Endothelial cell of umbilical vein (primary cell): ENCODE data around the gene CCL2. TPM values are rescaled to one million over a fixed set of nuclear protein-coding genes. Genes with fewer than 3 reads are reported as not detected.

Experiments
- BruUV-seq: library from RNA; stranded (reverse); fragments of 400-500 nt; replicated peaks from 2 replicates; lab custom pipeline; 2021; lab: Mats Ljungman, UMichigan
- CTCF ChIA-PET: fragments of 300-600, 350-600 bp; sonication (Branson Sonifier 250); formaldehyde crosslinking; loops from one replicate; lab custom pipeline; 2021; ENCODE audit warnings: antibody characterized with exemption, inconsistent platforms; lab: Charles Lee
- POLR2A ChIA-PET: fragments of 300-600, 350-600 bp; sonication (Branson Sonifier 250); formaldehyde crosslinking; loops from one replicate; lab custom pipeline; 2021; ENCODE audit warnings: antibody characterized with exemption, inconsistent platforms; lab: Charles Lee
- DNase-seq: peaks from one replicate; pipeline ENCODE4 v3.0.0-alpha.2; 2011; ENCODE audit warnings: low read depth, low spot score
- FAIRE-seq: peaks from 2 replicates; lab custom pipeline; 2011; peaks lifted over from hg19 to GRCh38; lab: Jason Lieb, UNC
- H2AFZ ChIP-seq: 2 replicates; pipeline ENCODE4 v1.6.0; 2012; ENCODE audit warnings: low read depth, low read length, control low read depth, inconsistent platforms
- H3K27ac ChIP-seq: 2 replicates; pipeline ENCODE4 v1.5.1; 2011; ENCODE audit warnings: low read depth, mild to moderate bottlenecking, control low read depth, low read length, moderate library complexity; ENCODE audit not compliant: insufficient read depth
- H3K27me3 ChIP-seq, 2 experiments: 2 replicates each; pipeline versions ENCODE4 v1.6.0 to v1.6.1; 2011; ENCODE audit warnings: low read length in 2 of 2, mixed read lengths in 1 of 2; ENCODE audit not compliant: control insufficient read depth in 2 of 2, insufficient read depth in 2 of 2
- H3K36me3 ChIP-seq, 2 experiments: 2 replicates in 1 of 2; 3 replicates in 1 of 2; pipeline ENCODE4 v1.5.1; 2011; ENCODE audit warnings: low read length in 2 of 2, mild to moderate bottlenecking in 1 of 2, moderate library complexity in 1 of 2; ENCODE audit not compliant: control insufficient read depth in 2 of 2, insufficient read depth in 2 of 2; ENCODE audit errors: extremely low read depth in 1 of 2
- H3K4me1 ChIP-seq: 3 replicates; pipeline ENCODE4 v1.5.1; 2011; ENCODE audit warnings: mild to moderate bottlenecking, low read length; ENCODE audit not compliant: control insufficient read depth, insufficient read depth; ENCODE audit errors: extremely low read depth
- H3K4me2 ChIP-seq: 2 replicates; pipeline ENCODE4 v1.6.1; 2011; ENCODE audit warnings: low read length, control low read depth, mixed read lengths; ENCODE audit not compliant: insufficient read depth
- H3K4me3 ChIP-seq, 3 experiments: fragments of 200-600 bp in 1 of 3; sonication (generic), shearing (Covaris generic) in 1 of 3; replicated peaks in 1 of 3; 2 replicates each; pipeline ENCODE4 v1.5.1; 2011 to 2016; ENCODE audit warnings: control low read depth in 3 of 3, low read length in 3 of 3, mild to moderate bottlenecking in 2 of 3, inconsistent platforms in 1 of 3, low read depth in 1 of 3, moderate library complexity in 1 of 3; ENCODE audit not compliant: insufficient read depth in 1 of 3
- H3K79me2 ChIP-seq: 2 replicates; pipeline ENCODE4 v1.6.0; 2012; ENCODE audit warnings: low read length, inconsistent platforms; ENCODE audit not compliant: control insufficient read depth, insufficient read depth
- H3K9ac ChIP-seq: replicated peaks from 2 replicates; pipeline ENCODE3; 2011; ENCODE audit warnings: low read length, control low read depth; ENCODE audit not compliant: insufficient read depth; ENCODE audit errors: extremely low read depth
- H3K9me1 ChIP-seq: replicated peaks from 3 replicates; pipeline ENCODE4 v1.6.0; 2011; ENCODE audit warnings: mild to moderate bottlenecking, low read length; ENCODE audit not compliant: control insufficient read depth, insufficient read depth; ENCODE audit errors: extremely low read depth
- H3K9me3 ChIP-seq: replicated peaks from 2 replicates; pipeline ENCODE4 v1.5.1; 2012; ENCODE audit warnings: low read length, inconsistent platforms; ENCODE audit not compliant: control insufficient read depth, insufficient read depth
- H4K20me1 ChIP-seq: replicated peaks from 2 replicates; pipeline ENCODE3; 2011; ENCODE audit warnings: mild to moderate bottlenecking, low read length; ENCODE audit not compliant: control insufficient read depth, insufficient read depth; ENCODE audit errors: extremely low read depth
- EZH2 ChIP-seq: IDR thresholded peaks from 2 replicates; pipeline ENCODE4 v1.6.1; 2012; ENCODE audit warnings: borderline replicate concordance, low read depth, mild to moderate bottlenecking, moderate library complexity, low read length, inconsistent platforms; ENCODE audit not compliant: severe bottlenecking
- FOS ChIP-seq: IDR thresholded peaks from 2 replicates; pipeline ENCODE4 v1.6.1; 2011; ENCODE audit warnings: mild to moderate bottlenecking, low read length, moderate library complexity, borderline replicate concordance; ENCODE audit not compliant: insufficient read depth
- GATA2 ChIP-seq: IDR thresholded peaks from 2 replicates; pipeline ENCODE4 v1.7.0; 2011; ENCODE audit warnings: low read depth, mild to moderate bottlenecking, moderate library complexity, mixed read lengths, low read length; ENCODE audit not compliant: insufficient read length, insufficient read depth
- JUN ChIP-seq: IDR thresholded peaks from 2 replicates; pipeline ENCODE4 v1.6.1; 2011; ENCODE audit warnings: borderline replicate concordance, low read depth; ENCODE audit not compliant: insufficient read length, insufficient read depth
- MYC ChIP-seq: IDR thresholded peaks from one replicate; pipeline ENCODE4 v1.6.1; 2011; ENCODE audit warnings: mild to moderate bottlenecking, low read depth, low read length
- POLR2A ChIP-seq: IDR thresholded peaks from 2 replicates; pipeline ENCODE4 v1.6.1; 2012; ENCODE audit warnings: low read depth, mild to moderate bottlenecking, control low read depth, low read length
- POLR2AphosphoS5 ChIP-seq: IDR thresholded peaks from 2 replicates; pipeline ENCODE4 v1.6.1; 2012; ENCODE audit warnings: low read depth, mild to moderate bottlenecking, control low read depth, low read length, moderate library complexity; ENCODE audit not compliant: insufficient read depth
- dilution Hi-C: fragments of 300-500 bp; cut with MboI; formaldehyde crosslinking; loops from one replicate; pipeline ENCODE4 v1.15.0; 2019; ENCODE audit warnings: low sequenced_read_pairs; ENCODE audit not compliant: extremely low pct_ligation_motif_present
- intact Hi-C: fragments of 100-400 bp; cut with micrococcal nuclease; formaldehyde crosslinking; loops from one replicate; pipeline ENCODE4 v1.10.0; 2022
- polyA plus RNA-seq, 4 experiments: library from polyadenylated mRNA; depleted of rRNA in 3 of 4; stranded (reverse) in 3 of 4; unstranded in 1 of 4; fragments of >200 nt; gene quantifications; 2 replicates each; pipeline versions ENCODE4 v1.2.1 to v1.2.3, GENCODE V29; 2011 to 2012; ENCODE audit warnings: missing spikeins in 1 of 4
- total RNA-seq: library from RNA; stranded (reverse); gene quantifications from 2 replicates; pipeline ENCODE4 v1.2.3, GENCODE V29; 2021
- TF ChIP-seq, protein P1 (sequence below): IDR thresholded peaks from 2 replicates; pipeline ENCODE4 v1.6.1; 2011; ENCODE audit not compliant: insufficient read depth, insufficient read length
- TF ChIP-seq, protein P2 (sequence below), 2 donors: IDR thresholded peaks; 1 replicate in 1 of 2; 2 replicates in 1 of 2; pipeline ENCODE4 v1.5.1; 2011; ENCODE audit warnings: low read length in 2 of 2, mild to moderate bottlenecking in 2 of 2, moderate library complexity in 2 of 2, control low read depth in 1 of 2, inconsistent platforms in 1 of 2, low read depth in 1 of 2; ENCODE audit not compliant: insufficient read depth in 1 of 2; ENCODE audit errors: extremely low read depth in 1 of 2

Gene CCL2
- total and polyA plus RNA-seq, 2 donors (not counting 3 experiments of a cell fraction or from before 2014, with no cell fraction given): 238 to 599 TPM

DNA sequence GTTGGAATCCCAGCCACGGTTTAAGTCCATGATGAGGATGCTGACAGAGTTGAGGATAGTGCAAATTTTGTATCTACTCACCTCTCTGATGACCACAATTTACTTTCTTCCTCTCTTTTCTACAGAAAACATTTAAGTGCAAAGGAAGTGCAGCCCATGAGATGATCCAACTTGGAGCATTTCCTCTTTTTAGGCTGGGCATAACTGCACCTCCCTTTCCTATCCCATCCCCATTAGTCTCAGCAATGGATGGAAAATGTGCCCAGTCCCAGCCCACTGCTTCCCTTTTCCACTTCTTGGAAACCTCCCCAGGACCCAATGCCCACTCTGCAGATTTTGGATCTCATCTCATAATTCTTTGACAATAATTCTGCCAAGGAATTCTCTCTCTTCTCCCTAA, 47.6 kb downstream of the CCL2 start:
- H3K9me1 ChIP-seq: no peaks in the 10 kb centered on the region
- TF ChIP-seq FOS (no peak), JUN (no peak), POLR2AphosphoS5 (no peak), MYC (no peak), EZH2 (no peak), POLR2A (no peak), GATA2 (no peak)
- TF ChIP-seq, protein P1, sequence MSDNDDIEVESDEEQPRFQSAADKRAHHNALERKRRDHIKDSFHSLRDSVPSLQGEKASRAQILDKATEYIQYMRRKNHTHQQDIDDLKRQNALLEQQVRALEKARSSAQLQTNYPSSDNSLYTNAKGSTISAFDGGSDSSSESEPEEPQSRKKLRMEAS: no peak
- TF ChIP-seq, protein P2, sequence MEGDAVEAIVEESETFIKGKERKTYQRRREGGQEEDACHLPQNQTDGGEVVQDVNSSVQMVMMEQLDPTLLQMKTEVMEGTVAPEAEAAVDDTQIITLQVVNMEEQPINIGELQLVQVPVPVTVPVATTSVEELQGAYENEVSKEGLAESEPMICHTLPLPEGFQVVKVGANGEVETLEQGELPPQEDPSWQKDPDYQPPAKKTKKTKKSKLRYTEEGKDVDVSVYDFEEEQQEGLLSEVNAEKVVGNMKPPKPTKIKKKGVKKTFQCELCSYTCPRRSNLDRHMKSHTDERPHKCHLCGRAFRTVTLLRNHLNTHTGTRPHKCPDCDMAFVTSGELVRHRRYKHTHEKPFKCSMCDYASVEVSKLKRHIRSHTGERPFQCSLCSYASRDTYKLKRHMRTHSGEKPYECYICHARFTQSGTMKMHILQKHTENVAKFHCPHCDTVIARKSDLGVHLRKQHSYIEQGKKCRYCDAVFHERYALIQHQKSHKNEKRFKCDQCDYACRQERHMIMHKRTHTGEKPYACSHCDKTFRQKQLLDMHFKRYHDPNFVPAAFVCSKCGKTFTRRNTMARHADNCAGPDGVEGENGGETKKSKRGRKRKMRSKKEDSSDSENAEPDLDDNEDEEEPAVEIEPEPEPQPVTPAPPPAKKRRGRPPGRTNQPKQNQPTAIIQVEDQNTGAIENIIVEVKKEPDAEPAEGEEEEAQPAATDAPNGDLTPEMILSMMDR (IDR thresholded peaks at IDR 0.05; ENCODE audit: extremely low read depth in 1 of 2, insufficient read depth in 1 of 2, low read depth in 1 of 2, low read length in 2 of 2): no peak
- no peak overlapping the region for H2AFZ ChIP-seq
- no peak overlapping the region for H3K4me3 ChIP-seq
- intact Hi-C loops: no loop called here
- POLR2A ChIA-PET: no interaction called here
- dilution Hi-C loops: loop anchor here (25.0 kb wide), 1 partner anchor 90 kb away; no protein-coding TSS in a partner anchor
- H3K9ac ChIP-seq: no peak overlapping the region
- no peaks in the 10 kb centered on the region for H3K9me3 ChIP-seq
- CTCF ChIA-PET: interaction anchor here (0.9 to 11.1 kb wide), 3 partner anchors 59 to 131 kb away, joined by 3 to 179 read pairs (median 60); partner anchors contain the start of gene CCL1
- DNase-seq: no peak
- peaks cover 8% of the 10 kb centered on the region in 2 experiments for H3K27me3 ChIP-seq
- no peak overlapping the region for H3K4me2 ChIP-seq
- H3K79me2 ChIP-seq: no peaks in the 10 kb centered on the region
- peaks cover 7% of the 10 kb centered on the region for H3K4me1 ChIP-seq
- BruUV-seq: no TSS peak
- no peak overlapping the region for H3K27ac ChIP-seq
- H3K36me3 ChIP-seq: no peaks in the 10 kb centered on the region
- no peak for FAIRE-seq
- H4K20me1 ChIP-seq: no peaks in the 10 kb centered on the region
